Esophagus muscularis mucosa (tissue), 4 donors: ENCODE data around the gene AQP1.

ENCODE experiments used
- CTCF ChIP-seq, 3 experiments: fragments of 200-600 bp in 2 of 3; fragments of 450-650 bp in 1 of 3; sonication (generic) in 2 of 3; IDR thresholded peaks; one replicate each; pipeline ENCODE4 v1.5.1; 2017 to 2019; ENCODE audit warnings: antibody characterized with exemption in 3 of 3, mild to moderate bottlenecking in 2 of 3, moderate library complexity in 1 of 3
- EP300 ChIP-seq: sonication (generic); formaldehyde crosslinking; IDR thresholded peaks from one replicate; pipeline ENCODE4 v1.6.1; 2017; ENCODE audit warnings: antibody characterized with exemption
- POLR2A ChIP-seq: fragments of 450-650 bp; IDR thresholded peaks from one replicate; pipeline ENCODE4 v1.6.1; 2017; ENCODE audit warnings: antibody characterized with exemption, moderate library complexity, mild to moderate bottlenecking, low read depth
- POLR2AphosphoS5 ChIP-seq, 2 donors: sonication (generic); formaldehyde crosslinking; IDR thresholded peaks; one replicate each; pipeline ENCODE4 v1.6.1; 2017; ENCODE audit warnings: antibody characterized with exemption in 2 of 2

GRCh38 chr7:30941582-30942323 lies 30.1 kb downstream of the AQP1 start:
- no peak for TF ChIP-seq POLR2AphosphoS5 (IDR thresholded peaks at IDR 0.05)
- TF ChIP-seq CTCF (IDR thresholded peaks at IDR 0.05): no peak
- no peak for TF ChIP-seq POLR2A
- TF ChIP-seq EP300: no peak
